ENCODE data around the gene DES.

Gene DES

DNA sequence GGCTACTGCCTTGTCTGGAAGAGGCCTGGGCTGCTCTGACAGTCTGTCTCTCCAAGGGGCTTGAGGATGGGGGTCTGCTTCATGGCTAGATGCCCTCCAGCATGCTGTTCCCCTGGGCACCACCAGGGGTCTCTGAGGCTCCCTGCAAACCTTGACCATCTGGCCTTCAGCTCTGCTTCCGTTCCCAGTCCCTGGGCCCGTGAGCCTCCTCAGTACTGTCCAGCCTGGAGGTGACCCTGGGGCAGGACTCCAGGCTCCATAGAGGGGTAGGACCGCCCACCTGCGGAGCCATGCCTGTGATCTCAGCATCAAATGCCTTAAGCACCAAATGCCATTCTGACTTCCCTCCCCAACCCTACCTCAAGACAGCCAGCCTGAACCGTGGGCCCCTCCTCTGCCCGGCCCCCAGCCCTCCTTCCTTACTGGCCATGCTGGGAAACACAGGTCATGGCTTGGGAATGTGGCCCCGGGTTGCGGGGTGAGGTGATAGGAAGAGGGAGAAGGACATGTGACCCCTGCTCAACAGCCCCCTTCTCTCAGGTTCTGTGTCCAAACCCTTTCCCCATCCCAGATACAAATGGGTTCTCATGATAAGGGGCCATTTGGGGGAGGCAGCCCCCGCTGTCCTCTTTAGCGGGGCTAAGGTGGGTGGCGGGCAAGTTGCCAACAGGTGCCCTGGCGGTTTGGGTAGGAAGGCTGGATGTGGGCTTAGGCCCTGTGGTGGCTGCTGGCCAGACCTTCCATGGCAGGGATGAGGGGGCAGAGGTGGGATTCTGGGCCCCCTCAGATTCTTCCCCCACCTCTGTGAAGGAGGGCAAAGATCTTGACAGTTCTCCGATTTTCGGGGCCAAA, 41.5 kb downstream of the DES start:
- DNase-seq, result peak; percentile 77

DNA sequence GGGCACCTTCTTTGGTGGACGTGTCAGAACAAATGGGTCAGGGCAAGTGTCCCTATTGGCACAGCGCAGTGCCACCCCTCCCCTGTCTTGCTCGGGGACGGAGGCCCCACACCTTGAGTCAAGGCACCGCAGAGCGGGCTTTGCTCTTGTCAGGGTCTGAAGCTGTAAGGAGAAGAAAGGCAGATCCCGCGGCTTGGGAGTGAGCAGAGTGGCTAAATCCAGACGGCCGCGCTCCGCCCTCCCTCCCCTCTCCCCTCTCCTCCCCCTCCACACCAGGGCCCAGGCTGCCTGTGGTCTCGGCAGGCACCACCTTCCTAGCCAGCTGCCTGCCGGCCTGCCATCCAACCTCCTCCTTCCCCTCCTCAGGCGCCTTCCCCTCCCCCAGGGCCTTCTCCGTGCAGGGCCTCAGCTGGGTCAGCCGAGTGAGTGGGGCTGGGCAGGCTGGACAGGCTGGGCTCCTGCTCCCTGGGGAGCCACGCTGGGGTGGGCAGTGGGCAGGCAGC, 42.3 kb downstream of the DES start:
- DNase-seq, result no peak

GRCh38 chr2:219461047-219461514, 42.9 kb downstream of the DES start:
- DNase-seq, result no peak

GRCh38 chr2:219461669-219462068, 43.5 kb downstream of the DES start:
- DNase-seq, result no peak

DNA sequence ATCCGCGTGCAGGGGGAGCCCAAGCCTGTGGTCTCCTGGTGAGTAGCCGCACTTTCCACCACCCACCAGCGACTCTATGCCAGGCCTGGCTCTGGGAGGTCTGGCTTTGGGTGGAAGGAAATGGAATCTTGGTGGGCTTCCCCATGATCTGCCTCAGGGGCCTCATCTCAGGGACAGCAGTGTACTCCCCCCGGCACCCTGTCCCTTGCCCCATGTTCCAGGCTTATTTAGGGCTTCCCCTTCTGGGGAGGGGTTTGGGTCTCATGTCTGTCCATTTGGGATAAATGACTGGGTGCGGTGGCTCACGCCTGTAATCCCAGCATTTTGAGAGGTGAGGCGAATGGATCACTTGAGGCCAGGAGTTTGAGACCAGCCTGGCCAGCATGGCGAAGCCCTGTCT, 44.2 kb downstream of the DES start:
- DNase-seq, result no peak

- DNase-seq, result no peak
Observed at GRCh38 chr2:219464286-219465032, 46.3 kb downstream of the DES start.

DNA sequence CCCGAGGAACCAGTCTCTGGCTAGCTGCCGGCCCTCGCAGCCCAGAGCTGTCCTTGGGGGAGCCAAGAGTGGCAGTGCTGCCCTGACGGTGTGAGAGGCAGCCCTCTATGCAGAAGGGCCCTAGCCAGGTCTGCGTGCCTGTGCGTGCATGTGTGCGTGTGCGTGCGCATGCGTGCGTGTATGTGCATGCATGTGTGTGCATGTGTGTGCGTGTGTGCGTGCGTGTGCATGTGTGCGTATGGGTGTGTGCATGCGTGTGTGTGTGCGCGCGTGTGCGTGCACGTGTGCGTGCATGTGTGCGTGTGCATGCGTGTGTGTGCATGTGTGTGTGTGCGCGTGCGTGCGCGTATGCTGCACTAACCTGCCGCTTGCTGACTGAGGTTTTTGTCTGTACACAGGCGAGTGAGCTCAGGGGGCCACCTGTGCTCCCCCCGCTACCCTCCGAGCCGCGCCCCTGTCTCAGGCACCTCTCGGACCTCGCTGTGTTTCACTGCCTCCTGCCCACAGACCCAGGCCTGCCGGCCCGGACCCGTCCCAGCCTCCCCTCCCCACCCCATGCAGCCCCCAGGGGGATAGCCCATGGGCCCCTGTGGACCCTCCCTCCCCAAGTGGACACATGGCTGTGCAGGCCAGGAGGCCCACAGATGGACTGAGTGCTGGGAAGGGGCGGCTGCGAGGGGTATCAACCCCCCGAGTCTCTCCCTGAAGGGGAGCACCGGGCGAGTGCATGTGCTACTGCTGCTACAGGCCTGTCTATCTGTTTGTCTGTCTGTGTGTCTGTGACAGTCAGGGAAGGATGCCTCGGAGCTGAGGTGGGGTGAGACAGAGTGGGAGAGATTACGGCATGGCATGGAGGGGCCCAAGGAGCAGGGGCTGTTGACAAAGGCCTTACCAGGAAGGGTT, 47.7 kb downstream of the DES start:
- no peak for DNase-seq

GRCh38 chr2:219466816-219467735, 48.9 kb downstream of the DES start:
- no peak for DNase-seq

GRCh38 chr2:219467736-219468075, 49.5 kb downstream of the DES start:
- DNase-seq, result no peak

- no peak for DNase-seq
Observed at GRCh38 chr2:219468410-219469185, 50.4 kb downstream of the DES start.

GRCh38 chr2:219469186-219469724, 51.1 kb downstream of the DES start:
- DNase-seq, result no peak

GRCh38 chr2:219470429-219470828, 52.3 kb downstream of the DES start:
- no peak for DNase-seq

- DNase-seq, result no peak
Observed at GRCh38 chr2:219471476-219472371, 53.5 kb downstream of the DES start.

GRCh38 chr2:219472629-219473187, 54.5 kb downstream of the DES start:
- no peak for DNase-seq

- no peak for DNase-seq
Observed at GRCh38 chr2:219473511-219473910, 55.3 kb downstream of the DES start.

DNA sequence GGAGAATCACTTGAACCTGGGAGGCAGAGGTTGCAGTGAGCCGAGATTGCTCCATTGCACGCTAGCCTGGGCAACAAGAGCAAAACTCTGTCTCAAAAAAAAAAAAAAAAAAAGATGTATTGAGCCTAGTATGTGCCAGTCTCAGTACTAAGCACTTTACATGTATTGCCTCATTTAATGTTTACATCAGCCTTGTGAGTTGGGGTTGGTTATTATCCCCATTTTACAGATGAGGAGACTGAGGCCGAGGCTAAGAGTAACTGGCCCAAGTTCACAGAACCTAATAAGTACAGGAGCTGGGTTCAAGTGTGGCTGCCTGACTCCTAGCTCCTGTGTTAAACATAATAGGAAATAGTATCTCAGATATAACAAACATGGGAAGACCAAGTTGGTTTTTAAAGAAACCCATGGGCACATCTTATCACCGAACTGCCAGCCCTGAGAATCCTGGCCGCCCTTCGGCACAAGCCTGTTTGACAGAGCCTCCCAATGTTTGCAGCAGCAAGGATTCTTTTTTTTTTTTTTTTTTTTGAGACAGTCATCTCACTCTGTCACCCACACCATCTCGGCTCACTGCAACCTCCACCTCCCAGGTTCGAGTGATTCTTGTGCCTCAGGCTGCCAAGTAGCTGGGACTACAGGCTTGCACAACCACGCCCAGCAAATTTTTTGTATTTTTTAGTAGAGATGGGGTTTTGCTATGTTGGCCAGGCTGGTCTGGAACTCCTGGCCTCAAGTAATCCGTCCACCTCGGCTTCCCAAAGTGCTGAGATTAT, 56.3 kb downstream of the DES start:
- DNase-seq, result no peak

DNA sequence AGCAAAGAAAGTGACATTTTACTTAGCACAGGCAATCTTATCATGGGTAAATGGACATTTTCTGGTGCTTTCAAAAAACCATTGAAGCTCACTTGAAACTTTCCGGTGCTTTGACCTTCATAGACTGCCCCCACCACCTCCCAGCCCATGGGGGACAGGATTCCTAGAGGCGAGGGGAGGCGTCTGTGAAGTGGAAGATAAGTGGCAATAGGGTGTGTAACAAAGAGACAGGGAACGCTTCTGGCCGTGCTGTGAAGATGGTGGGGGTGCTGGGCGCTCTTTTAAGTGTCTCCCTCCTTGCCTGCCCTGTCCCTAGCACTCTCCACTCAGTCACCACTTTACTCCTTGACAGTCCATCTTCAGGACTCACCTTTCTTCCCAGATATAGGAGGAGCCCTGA, 57.1 kb downstream of the DES start:
- no peak for DNase-seq
